ENCODE data around the gene B4GALT6.

The B4GALT6 gene

GRCh38 chr18:31586616-31587015 lies 97.8 kb downstream of the B4GALT6 start:
- Histone ChIP-seq H3K9me3 (no peaks in the 10 kb centered on the region), H3K4me1 (no peaks in the 10 kb centered on the region), H3K27me3 (no peaks in the 10 kb centered on the region), H3K36me3 (no peaks in the 10 kb centered on the region), H3K4me3 (ENCODE audit: low read depth, low read length) (no peak overlapping the region)
- no peak for TF ChIP-seq CTCF (IDR thresholded peaks at IDR 0.05; ENCODE audit: low read depth, low read length)
- no peak for DNase-seq

- TF ChIP-seq CTCF (IDR thresholded peaks at IDR 0.05; ENCODE audit: low read depth, low read length) = no peak
- H3K27me3 ChIP-seq = no peaks in the 10 kb centered on the region
- H3K4me3 ChIP-seq (ENCODE audit: low read depth, low read length) = no peak overlapping the region
- no peak for DNase-seq
- no peaks in the 10 kb centered on the region for H3K4me1 ChIP-seq
- no peaks in the 10 kb centered on the region for H3K9me3 ChIP-seq
- H3K36me3 ChIP-seq = no peaks in the 10 kb centered on the region
These were observed 98.4 kb downstream of the B4GALT6 start for GRCh38 chr18:31585991-31586390.

GRCh38 chr18:31583185-31583854 lies 101.1 kb downstream of the B4GALT6 start:
- H3K4me3 ChIP-seq (ENCODE audit: low read depth, low read length) = no peak overlapping the region
- H3K9me3 ChIP-seq = no peaks in the 10 kb centered on the region
- no peak for TF ChIP-seq CTCF (IDR thresholded peaks at IDR 0.05; ENCODE audit: low read depth, low read length)
- no peak for DNase-seq
- H3K4me1 ChIP-seq = no peaks in the 10 kb centered on the region
- no peaks in the 10 kb centered on the region for H3K27me3 ChIP-seq
- no peaks in the 10 kb centered on the region for H3K36me3 ChIP-seq

GRCh38 chr18:31581498-31582197 lies 102.7 kb downstream of the B4GALT6 start:
- no peaks in the 10 kb centered on the region for H3K27me3 ChIP-seq
- TF ChIP-seq CTCF (IDR thresholded peaks at IDR 0.05; ENCODE audit: low read depth, low read length) = no peak
- H3K4me3 ChIP-seq (ENCODE audit: low read depth, low read length) = no peak overlapping the region

GRCh38 chr18:31579375-31579774 lies 105.0 kb downstream of the B4GALT6 start:
- DNase-seq = no peak
- Histone ChIP-seq H3K4me1 (no peaks in the 10 kb centered on the region), H3K36me3 (no peaks in the 10 kb centered on the region), H3K27me3 (no peaks in the 10 kb centered on the region), H3K9me3 (no peaks in the 10 kb centered on the region), H3K4me3 (ENCODE audit: low read depth, low read length) (no peak overlapping the region)
- TF ChIP-seq CTCF (IDR thresholded peaks at IDR 0.05; ENCODE audit: low read depth, low read length) = no peak

More at GRCh38 chr18:31581498-31582197, 102.7 kb downstream of the B4GALT6 start:
- Histone ChIP-seq H3K9me3 (no peaks in the 10 kb centered on the region), H3K4me1 (no peaks in the 10 kb centered on the region), H3K36me3 (no peaks in the 10 kb centered on the region)
- DNase-seq = no peak

- TF ChIP-seq CTCF (IDR thresholded peaks at IDR 0.05; ENCODE audit: low read depth, low read length) = no peak
- no peaks in the 10 kb centered on the region for H3K27me3 ChIP-seq
- H3K4me3 ChIP-seq (ENCODE audit: low read depth, low read length) = no peak overlapping the region
- H3K4me1 ChIP-seq = no peaks in the 10 kb centered on the region
- DNase-seq = no peak
- H3K9me3 ChIP-seq = no peaks in the 10 kb centered on the region
- H3K36me3 ChIP-seq = no peaks in the 10 kb centered on the region
These were observed 106.3 kb downstream of the B4GALT6 start for GRCh38 chr18:31578126-31578525.

Data from BE2C (cell line).